Measurements from ENCODE around the gene ADGRV1.

GRCh38 chr5:91145333-91145620 is 586.7 kb downstream of the ADGRV1 start:
- no peak for TF ChIP-seq CTCF (IDR thresholded peaks at IDR 0.05; ENCODE audit: low read depth, low read length)
- no peak for TF ChIP-seq POLR2A (IDR thresholded peaks at IDR 0.05; ENCODE audit: extremely low read depth, insufficient read length)
- TF ChIP-seq MAX (IDR thresholded peaks at IDR 0.05; ENCODE audit: low read depth, low read length) = no peak
- TF ChIP-seq MYC (IDR thresholded peaks at IDR 0.05; ENCODE audit: low read depth, low read length) = no peak

Measured in NB4 (cell line).